Hematopoietic multipotent progenitor cell treated with erythropoietin and hydrocortisone succinate and interleukin-3 and kit ligand, for 15 days (in vitro differentiated cells): ENCODE measurements around the gene MAPK12.
A peak's percentile ranks its signal among the peaks of the same experiment; 100 is the strongest.
"Not testable (repeated sequence)": the region's sequence is repeated elsewhere in the genome, so short reads cannot be mapped to it uniquely, and the experiment has no call there.

Experiments
- DNase-seq: peaks from one replicate; pipeline ENCODE4 v3.0.0-alpha.2; 2015; ENCODE audit warnings: low spot score

Gene MAPK12

DNA sequence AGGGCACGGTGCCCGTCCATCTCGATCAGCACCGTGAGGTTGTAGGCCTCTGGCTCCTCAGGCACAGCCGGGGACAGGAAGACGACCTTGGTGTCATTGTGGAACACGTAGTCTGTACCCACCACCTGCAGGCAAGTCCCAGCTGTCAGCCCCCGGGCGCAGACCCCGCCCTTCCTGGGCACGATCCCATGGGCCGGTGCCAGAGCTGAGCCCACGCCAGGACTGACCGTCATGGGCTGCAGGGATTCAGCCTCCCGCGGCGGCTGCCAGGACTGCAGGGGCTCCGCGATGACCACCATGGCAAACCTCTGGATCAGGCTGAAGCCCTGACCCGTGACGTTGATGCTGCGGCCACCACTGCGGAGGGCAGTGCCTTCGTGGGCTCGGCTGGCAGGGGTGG is 20.5 kb upstream of the MAPK12 start:
- DNase-seq, result no peak

DNA sequence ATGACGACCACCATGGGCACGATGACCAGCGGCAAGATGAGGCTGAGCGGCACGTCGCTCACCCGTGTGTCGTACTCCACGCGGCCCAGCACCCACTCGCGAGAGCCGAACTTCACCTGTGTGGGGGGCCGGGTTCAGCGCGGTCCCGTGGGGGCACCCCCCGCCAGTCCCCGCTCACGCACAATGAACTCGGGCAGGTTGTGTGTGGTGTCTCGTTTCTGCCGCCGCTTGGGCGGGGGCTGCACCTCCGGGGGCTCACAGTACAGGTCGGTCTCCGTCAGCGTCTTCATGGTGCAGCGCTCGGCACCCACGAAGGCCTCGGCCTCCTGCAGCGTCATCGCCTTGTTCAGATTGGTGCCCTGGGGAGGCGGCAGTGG is 19.9 kb upstream of the MAPK12 start:
- no peak for DNase-seq

DNA sequence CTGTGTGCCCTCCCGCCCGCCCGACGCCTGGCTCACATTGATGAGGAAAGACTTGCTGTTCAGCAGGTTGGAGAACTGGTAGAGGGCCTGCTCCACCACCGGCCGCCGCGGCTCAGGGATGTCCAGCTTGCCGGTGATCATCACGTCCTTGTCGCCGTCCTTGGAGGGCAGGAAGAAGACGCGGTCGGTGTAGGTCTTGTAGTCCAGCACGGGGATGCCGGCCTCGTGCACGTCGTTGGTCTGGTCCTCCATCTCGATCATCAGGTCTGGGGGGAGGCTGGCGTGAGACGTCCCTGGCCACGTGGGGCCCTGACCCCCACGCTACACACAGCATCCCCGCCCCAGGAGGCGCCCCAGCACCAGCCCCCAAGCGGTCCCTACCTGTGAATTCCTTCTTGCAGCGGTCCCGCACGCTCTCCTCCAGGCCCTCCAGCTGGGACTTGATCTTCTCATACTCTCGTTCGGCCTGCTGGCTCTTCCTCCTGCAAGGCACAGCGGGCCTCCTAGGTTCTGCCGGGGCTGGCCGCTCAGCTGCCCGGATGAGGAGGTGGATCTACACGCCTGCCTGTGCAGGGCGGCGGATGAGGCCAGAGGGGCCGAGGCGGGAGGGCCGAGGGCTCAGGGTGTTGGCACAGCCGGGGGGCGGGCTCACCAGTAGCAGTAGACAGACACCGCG is 19.4 kb upstream of the MAPK12 start:
- no peak for DNase-seq

DNA sequence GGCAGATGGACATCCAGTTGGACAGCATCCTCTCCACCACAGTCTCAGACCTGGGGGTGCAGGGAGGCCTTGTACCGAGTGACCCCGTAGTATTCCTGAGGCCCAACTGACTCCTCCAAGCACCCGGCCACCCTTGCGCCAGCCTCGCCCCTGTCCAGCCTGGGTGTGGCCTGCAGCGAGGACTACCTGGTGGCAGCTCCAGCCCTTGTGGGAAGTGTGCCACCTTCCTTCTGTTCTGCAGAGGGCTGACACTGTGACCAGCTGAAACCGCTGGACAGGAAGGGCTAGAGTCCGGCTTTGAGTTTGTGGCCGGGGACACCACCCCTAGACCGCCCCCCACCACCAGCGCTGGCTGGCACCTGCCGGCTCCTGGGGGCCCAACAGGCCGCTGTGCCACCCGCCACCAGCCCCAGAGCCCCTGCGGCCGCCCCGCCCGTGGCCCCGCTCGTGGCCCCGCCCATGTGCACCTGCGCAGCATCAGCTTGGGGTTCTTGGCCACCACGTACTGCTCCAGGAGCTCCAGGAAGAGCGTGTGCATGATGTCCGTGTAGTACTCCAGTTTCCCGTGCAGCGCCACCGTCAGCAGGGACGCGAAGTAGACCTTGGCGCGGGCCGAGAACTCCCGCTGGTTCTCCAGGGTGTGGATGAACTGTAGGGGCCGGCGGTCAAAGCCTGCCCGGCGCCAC is 18.7 kb upstream of the MAPK12 start:
- no peak for DNase-seq

DNA sequence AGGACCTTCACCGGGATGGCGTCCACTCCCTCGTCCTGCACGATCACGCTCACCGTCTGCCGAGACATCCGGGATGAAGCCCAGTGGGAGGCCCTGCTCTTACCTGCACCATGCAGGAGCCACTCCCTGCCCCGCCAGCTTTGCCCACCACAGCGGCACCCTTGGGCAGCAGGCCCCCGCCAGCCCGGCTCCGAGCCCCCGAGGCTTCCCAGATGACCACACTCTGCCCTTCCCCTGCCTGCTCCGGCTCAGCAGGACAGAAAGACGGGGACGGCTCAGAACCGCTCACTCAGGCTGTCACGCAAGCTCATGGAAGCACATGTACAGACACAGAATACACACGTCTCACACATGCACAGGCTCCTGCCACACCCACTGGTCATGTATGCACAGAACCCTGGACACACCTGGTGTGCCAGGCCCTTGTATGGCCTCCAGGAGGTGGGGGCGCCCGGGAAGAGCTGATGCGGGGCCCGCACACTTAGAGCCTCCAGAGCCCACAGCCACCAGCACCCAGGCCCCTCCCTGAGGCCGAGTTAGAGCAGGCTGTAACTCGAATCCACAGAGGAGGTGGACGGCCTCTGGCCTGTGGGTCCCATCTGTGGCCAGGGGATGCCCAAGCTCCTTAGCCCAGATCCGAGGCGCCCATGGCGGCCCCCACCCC is 17.6 kb upstream of the MAPK12 start:
- no peak for DNase-seq

DNA sequence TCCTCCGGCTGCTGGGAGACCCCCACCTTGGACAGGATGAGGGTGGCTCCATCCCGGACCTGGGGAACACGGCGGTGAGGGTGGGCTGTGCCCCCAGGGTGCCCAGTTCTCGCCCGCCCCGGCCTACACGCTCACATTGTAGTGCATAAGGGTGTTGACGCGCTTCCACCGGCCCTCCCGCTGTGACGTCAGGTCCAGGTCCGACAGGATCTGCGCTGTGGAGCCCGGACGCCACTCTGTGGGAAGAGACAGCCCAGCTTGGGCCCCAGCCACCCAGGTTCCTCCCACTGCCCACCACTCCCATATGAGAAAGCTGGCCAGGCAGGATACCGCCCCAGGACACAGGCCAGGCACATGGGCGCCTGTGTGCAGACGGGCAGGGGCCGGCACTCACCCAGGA is 17.0 kb upstream of the MAPK12 start:
- DNase-seq, result no peak

DNA sequence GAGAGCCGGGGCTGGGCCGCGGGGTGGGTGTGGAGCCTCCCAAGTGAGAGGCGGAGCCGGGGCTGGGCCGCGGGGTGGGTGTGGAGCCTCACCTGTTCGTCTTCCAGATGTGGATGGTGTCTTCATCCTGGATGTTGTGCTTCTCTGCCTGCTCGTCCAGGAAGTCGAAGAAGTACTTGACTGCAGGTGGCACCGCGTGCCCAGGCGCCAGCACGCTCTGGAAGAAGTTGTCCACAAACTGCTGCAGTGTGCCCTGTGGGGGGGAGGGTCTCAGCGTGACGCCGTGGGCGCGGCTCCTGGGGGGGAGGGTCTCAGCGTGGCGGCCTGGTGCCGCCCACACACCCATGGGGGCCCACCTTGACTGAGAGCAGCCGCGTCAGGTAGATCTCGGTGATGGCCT is 16.3 kb upstream of the MAPK12 start:
- DNase-seq, result no peak

DNA sequence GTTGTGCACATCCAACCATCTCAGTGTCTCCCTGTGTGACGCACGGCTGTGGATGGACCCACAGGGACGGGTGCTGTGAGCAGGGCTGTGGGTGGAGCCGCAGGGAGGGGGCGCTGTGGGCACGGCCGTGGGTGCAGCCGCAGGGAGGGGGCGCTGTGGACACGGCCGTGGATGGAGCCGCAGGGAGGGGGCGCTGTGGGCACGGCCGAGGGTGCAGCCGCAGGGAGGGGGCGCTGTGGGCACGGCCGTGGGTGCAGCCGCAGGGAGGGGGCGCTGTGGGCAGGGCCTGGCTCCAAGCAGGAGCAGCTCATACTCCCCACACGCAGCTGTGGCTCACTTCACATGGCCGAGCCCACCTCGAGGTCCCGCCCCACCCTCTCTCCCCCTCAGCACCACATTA is 14.7 kb upstream of the MAPK12 start:
- peak; percentile 54 for DNase-seq

DNA sequence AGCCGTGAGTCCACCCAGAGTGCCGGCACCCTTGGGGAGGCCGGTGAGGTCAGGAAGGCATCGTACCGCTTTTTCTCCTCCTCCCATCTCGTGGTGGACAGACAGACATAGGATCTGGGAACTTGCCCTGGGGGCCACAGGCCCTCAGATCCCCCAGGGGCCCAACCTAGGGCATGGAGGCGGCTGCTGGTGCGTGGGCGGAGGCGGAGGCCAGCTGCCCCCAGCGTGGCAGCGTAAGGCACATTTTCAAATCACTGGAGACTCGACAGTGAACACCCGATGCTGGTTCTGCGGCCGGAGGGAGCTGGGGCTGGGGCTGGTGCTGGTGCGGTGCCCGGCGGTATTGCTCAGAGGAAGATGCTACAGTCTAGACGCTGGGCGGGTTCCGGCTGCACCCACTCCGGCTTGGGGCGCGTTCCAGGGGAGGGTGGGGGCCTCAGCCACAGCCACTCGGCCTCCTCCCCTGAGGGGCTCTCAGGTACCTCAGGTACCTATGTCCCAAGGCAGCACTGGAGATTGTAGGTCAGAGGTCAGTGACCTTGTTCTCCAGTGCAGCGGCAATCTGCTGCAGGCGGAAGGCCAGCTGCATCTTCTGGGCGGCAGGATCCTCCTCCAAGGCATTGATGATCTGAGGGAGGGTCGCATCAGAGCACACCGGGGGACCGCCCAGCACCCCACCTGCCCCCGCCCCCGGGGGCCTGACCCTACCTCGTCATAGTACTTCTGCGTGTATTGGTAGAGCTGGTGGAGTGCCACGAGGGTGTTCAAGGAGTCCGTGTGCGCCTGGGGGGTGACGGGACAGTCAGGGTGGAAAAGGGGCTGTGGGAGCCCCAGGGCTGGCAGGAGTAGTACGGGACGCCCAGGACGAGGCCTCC is 13.9 kb upstream of the MAPK12 start:
- no peak for DNase-seq

DNA sequence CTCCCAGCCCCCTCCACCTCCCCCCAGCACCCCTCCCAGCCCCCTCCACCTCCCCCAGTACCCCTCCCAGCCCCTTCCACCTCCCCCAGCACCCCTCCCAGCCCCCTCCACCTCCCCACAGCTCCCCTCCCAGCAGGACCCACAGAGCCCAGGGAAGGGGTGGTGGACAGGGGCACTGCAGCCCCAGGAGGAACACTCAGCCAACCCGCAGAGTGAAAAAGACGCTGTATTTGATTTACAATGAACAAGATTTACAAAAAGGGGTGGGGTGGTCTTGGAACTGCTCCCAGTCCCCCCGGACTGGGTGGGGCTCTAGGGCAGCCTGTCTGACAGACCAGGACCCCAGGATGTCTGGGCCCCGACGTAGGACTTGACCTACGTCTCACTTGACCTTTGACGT is 13.3 kb upstream of the MAPK12 start:
- no peak for DNase-seq

DNA sequence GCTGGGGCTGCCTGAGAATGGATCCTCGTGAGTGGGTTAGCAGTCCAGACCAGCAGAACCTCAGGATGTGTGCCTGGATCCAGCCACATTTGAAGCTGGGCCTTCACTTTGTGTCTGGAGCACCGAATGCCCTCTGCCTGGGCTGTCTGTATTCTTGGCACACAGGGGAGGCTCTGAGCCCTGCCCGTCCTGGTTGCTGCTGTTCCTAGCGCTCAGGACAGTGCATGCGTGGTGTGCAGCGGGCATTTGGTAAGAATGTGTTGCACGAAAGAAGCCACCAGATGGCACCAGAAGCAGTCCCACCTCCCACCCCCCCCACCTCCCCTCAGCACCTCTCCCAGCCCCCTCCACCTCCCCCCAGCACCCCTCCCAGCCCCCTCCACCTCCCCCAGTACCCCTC is 12.8 kb upstream of the MAPK12 start:
- peak; percentile 12 for DNase-seq

DNA sequence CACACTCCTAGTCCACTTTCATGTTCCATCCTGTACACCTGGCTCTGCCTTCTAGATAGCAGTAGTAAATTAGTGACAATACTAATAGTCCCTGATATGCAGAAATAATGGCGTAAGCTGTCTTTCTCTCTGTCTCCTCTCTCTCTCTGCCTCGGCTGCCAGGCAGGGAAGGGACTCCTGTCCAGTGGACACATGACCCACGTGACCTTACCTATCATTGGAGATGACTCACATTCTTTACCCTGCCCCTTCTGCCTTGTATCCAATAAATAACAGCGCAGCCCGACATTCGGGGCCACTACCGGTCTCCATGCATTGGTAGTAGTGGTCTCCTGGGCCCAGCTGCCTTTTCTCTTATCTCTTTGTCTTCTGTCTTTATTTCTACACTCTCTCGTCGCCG is 12.3 kb upstream of the MAPK12 start:
- not testable (repeated sequence) for DNase-seq

DNA sequence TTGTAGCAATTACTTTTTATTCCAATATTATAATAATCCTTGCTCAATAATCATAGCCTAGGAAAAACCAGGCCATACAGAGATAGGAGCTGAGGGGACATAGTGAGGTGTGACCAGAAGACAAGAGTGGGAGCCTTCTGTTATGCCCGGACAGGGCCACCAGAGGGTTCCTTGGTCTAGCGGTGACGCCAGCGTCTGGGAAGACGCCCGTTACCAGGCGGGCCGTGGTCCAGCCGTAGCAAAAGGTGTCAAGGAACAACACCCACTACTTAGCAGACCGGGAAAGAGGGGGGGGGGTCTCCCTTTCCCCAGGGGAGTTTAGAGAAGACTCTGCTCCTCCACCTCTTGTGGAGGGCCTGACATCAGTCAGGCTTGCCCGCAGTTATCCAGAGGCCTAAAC is 11.9 kb upstream of the MAPK12 start:
- not testable (repeated sequence) for DNase-seq

DNA sequence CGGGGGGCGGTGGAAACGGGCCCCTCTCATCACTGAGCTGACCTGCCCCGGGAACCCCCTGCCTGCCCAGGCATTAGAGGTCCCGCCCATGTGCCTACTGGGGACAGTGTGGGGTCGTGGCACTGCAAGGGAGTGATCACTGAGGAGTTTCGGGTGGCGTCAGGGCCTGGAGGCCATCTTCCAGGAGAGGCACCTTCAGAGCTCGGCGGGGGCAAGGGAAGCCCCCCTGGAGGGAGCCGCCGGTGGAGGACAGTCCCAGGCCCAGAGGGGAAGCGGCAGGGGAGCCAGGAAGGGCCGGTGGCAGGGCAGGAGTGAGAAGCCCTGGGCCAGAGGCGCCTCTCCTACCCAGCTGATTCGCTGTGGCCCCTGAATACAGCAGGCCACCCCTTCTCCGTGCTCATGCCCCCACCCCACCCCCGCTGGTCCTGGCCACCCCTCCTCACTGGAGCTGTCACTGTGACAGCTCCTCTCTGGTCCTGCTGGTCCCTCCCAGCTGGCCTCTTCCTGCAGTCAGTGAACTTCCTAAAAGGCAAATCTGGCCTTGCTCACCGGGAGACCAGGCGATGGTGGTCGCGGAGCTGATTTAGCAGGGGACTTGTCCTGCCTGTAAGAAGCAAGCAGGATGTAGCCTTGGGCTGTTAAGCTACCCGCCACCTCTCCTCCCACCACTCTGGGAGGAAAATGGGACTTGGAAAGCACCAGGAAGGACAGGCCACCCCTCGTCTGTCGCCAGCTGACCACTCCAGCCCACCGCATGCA is 10.7 kb upstream of the MAPK12 start:
- DNase-seq, result no peak

DNA sequence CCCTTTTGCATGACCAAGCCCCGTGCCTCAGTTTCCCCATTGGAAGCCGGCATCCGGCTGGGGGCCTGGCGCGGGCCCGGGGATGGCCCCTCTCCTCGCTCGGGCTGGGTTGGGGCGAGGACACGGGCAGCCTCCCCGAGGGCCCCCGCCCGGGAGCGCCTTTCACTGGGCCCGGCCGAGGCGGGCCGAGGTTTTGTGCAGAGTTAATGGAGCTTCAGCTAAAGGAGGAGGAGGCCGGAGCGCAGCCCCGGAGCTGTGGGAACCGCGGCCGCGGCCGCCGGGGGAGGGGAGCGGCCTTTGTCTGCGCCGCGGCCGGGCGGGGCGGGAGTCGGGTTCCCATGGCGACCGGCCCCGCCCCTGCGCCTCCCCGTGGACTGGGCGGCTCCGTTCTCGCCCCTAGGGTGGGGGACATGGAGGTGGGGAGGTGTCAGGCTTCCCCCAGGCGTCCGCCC is 10.1 kb upstream of the MAPK12 start:
- peak; percentile 33 for DNase-seq

DNA sequence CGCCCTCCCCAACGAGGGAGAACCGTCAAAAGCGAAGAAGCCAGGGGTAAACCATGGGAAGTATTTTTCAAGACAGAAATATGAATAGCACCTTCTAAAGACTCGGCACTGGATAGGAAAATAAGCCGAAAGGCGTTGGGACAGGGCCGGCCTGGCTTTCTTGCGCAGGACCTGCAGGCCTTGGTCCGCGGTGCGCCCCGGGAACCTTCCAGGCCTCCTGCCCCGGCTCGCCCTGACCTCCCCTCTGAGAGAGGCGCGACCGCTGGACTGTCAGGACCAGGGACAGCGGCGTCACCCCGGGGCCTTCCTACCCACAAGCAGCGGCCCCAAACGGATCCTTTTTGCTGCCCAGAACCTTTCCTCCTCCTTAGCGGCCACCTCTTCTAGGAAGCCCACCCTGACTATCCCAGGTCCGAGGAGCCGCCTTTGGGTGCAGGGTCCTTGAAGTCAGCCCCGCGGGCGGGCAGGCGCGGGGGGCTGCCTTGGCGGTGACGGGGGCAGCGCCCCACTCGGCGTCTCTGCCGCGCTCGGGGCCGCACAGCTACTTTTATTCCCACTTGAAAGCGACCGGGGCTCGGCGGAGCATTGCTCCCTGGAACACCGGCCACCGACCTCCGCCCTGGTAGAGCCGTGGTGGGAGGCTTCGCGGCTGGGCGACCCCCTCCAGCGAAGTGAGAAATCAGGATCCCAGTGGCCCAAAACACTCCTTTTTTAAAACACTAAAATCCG is 9.3 kb upstream of the MAPK12 start:
- peak; percentile 17 for DNase-seq

DNA sequence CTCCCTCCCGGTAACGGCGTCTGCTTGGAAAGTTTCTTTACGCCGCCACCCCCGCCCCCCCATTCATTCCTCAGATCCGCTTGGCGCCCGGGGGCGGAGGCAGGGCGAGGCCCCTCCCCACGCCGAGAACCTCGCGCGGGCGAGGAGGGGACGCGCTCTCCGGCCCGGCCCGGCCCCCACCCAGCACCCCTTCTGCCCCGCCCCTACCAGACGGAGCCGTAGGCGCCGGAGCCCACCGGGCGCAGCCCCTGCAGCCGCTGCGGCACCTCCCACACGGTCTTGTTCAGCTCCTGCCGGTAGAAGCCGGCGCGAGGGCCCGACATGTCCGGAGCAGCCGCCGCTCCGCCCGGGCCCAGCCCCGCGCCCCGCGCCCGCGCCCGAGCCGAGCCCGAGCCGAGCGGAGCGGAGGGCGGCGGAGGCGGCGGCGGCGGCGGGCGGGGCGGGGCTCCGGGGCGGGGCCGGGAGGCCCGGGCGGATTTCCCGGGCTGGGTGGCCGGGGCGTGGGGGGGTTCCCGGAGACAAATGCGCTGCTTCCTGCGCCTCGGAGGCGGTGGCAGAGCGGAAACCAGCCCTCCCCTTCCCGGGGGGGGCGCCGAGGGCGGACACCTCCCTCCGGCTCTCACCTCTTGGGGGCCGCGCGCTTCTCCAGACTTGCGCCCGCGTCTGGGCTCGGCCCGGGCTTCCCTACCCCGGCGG is 8.6 kb upstream of the MAPK12 start, which contains the start of gene MAPK11:
MAPK11 (minus strand) TSS at position 411 of the 696 bp plus-strand sequence; CDS start at position 323, 88 bp downstream.
- no peak for DNase-seq

DNA sequence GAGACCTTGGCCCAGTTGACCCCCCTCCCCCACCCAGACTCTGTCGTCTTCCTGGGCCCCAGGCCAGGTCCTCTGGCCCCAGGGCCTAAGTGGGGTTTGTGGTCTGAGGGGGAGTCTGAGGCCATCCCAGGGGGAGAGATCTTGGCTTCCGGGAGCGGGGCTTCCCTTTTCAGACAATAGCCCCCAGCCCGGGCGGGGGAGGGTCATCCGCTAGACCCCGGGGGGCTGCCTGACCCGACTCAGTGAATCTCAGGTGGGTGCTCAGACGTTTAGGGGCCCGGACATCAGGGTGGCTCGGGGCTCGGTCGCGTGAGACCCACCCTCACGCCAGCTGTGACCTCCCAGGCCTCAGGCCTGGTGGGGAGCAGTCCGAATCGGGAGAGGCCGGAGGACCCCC is 8.1 kb upstream of the MAPK12 start:
- DNase-seq, result no peak

DNA sequence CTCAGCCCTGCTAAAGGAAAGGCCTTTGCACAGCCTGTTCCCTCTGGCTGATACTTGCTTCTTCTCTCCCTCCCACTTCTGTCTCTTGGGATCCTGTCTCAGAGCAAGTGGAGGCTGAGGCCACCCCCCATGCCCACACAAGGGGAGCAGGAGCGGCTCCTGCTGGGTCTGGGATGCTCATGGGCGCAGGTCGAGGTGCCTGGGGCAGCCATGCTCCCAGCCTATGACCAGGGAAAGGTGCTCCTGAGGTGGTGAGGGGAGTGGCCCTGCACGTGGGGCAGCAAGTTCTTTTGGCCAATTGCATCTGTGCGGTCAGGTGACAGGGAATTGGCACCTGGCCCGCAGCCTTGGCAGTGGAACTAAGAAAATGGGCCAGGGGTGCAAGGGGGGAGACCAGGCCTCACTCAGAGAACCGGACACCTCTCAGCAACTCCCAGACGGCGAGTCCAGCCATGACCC is 7.2 kb upstream of the MAPK12 start:
- DNase-seq, result no peak
